HT-29 (cell line): ENCODE results near the gene GFI1. TPM values are rescaled to one million over a fixed set of nuclear protein-coding genes. Genes with fewer than 3 reads are reported as not detected.
"Not testable (repeated sequence)": the region's sequence is repeated elsewhere in the genome, so short reads cannot be mapped to it uniquely, and the experiment has no call there.

ENCODE experiments used
- DNase-seq: peaks from one replicate; pipeline ENCODE4 v3.0.0-alpha.2; 2015; ENCODE audit warnings: low spot score
- total RNA-seq: library from RNA; depleted of rRNA; stranded (reverse); fragments of >200 nt; shearing (Covaris generic); gene quantifications from 2 replicates; pipeline ENCODE4 v1.2.3, GENCODE V29; 2014

GFI1 gene
- total RNA-seq, 1 experiment from 2014 or later: 0.20 TPM

GRCh38 chr1:92465256-92465647 is 21.5 kb downstream of the GFI1 start:
- DNase-seq: no peak

GRCh38 chr1:92464588-92465255 is 22.0 kb downstream of the GFI1 start:
- DNase-seq: no peak

DNA sequence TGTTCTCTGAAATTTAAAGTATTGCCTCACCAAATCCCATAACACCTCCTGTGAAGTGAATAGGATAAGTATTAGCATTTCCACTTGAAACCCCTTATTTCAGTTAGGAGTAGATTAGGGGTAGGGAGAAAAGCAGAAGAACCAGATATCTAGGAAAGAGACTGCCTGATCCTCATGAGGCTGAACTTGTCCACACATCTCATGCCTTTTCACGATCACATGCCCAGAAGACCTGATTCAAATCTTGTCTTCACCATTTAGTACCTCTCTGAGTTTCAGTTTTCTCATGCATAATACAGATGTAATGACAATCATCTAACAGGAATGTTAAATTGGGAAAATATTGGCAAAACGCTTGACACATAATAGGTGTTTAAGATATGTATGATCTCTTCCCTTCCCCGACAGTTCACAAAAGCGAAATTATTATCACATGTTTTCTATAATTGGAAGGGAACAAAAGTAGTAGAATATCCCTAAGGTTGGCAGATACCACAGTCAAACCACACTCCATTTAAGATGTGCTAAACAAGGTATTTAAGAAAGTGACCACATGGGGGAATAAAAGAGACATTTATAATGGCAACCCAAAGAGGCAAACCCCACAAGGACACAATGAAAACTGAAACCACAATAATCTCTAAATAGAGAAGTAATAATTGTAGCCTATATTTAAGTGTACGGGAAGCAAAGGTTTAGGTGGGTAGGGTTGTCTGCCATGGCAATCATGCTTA is 25.2 kb downstream of the GFI1 start:
- no peak for DNase-seq

- DNase-seq: no peak
These were observed 26.8 kb downstream of the GFI1 start for GRCh38 chr1:92459871-92460320.

DNA sequence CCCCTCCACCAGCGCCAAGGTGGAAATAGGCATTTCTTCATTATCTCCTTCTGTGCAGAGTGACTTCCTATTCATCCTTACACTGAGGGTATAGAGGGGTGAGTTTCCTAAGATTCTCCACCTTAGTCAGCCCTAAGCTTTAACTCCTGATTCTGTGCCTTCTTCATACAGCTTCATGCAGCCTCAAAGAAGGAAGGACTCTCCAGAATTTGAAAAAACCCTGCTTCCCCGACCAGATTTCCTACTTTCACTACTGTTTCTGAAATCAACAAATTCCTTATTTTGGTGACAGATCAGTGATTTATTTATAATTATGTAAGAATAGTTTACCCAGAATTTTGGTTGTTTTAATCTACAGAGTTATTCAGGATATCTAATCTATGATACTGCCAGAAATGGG is 28.6 kb downstream of the GFI1 start:
- no peak for DNase-seq

DNA sequence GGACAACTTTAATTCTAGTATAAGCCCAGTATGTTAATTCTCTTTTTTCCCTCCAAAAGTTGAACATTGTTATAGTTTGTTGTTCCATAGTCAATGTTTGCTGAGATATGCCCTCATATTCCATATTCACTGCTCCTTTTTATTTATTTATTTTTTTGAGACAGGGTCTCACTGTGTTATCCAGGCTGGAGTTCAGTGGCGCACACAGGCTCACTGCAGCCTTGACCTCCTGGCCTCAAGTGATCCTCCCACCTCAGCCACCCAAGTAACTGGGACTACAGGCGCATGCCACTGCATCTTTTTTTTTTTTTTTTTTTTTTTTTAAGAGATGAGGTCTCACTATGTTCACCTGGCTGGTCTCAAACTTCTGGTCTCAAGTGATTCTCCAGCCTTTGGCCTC is 38.7 kb downstream of the GFI1 start:
- no peak for DNase-seq

DNA sequence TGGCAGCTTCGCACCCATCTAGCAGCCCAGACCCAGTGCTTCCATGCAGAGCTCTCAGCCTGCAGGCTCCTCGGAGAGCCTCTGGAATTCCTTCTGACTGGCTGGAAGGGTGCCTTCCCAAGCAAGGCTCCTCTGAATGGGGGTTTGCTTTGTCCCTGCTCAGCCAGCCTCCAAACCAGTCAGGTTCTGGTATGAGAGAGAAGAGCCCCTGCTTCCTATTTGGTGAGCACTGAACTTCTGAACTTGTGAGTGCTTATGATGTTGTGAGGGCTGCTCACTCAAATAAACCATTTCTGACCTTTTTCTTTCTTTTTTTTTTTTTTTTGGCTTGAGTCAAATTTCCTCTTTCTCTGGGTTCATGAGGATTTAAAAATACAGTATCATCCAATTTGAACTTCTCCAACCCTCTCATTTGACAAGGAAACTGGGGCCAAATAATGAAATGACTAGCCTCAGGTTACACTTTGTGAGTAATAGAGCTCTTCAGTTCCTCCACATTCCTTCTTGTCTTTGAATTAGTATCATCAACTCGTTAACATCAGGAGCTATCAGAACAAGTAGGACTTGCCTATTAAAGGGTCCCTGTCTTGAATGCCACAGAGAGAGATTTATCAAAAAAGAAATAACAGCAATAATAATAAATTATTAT is 39.6 kb downstream of the GFI1 start:
- DNase-seq: no peak

DNA sequence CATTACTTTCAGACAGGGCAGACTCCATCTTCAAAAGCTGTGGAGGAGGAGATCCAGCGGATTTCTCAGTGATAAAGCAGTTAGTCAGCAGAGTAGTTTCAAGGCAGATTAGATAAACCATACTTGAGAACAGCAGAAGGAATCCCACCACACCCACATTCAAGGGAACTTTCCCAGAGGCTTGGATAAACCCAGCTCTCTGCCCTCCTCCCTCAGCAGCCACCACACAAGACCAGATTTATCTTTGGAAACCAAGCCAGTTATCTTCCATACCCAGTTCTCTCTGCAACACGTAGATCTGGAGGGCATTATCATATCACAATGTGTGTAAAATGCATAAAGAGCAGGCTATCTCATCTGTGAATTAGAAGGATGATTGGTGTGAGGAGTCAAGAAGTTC is 40.2 kb downstream of the GFI1 start:
- no peak for DNase-seq

- no peak for DNase-seq
These were observed 40.9 kb downstream of the GFI1 start for GRCh38 chr1:92445865-92446264.

GRCh38 chr1:92444351-92444750 is 42.4 kb downstream of the GFI1 start:
- no peak for DNase-seq

DNA sequence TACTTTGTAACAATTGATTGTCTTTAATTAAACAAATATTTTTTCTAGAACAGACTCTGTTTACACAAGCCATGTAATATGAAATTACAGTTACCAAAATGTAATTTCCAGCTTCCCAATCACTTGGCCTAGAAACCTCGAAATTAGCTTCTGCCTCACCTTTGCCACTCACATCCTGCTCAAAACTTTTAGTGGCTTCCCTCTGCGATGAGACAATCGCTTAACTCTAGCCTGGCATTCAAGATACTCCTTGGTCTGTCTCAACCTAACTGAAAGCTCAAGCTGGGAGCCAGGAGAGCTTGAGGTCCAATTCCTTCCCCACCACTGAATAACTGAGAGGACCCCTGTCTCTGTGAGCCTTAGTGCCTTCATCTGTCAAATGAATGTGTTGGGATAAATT is 42.8 kb downstream of the GFI1 start:
- no peak for DNase-seq

GRCh38 chr1:92442351-92442750 is 44.4 kb downstream of the GFI1 start:
- DNase-seq: no peak

GRCh38 chr1:92441697-92442342 is 44.9 kb downstream of the GFI1 start:
- DNase-seq: peak; percentile 94

GRCh38 chr1:92441316-92441696 is 45.4 kb downstream of the GFI1 start:
- DNase-seq: no peak

- no peak for DNase-seq
These were observed 47.4 kb downstream of the GFI1 start for GRCh38 chr1:92439291-92439690.

- DNase-seq: not testable (repeated sequence)
These were observed 52.2 kb downstream of the GFI1 start for GRCh38 chr1:92434572-92434971.

- no peak for DNase-seq
These were observed 56.7 kb downstream of the GFI1 start for GRCh38 chr1:92430030-92430429.

DNA sequence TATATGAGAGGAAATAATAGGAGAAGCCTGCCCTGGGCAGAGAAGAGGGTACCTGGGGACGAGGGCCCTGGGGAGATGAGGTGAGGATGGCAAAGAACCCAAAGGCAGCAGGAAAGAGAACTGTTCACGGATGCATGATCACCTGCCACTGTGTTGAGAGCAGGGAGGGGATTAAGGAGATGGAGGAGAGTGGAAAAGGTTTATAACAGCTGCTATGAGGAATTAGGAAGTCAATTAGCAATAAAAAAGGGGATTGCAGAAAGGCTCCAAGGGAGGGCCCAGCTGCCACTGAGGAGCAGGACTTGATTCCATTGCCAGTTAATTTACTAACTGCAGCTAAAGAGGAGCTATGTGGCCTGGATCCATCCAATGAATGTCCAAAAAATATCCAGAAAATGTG is 61.1 kb downstream of the GFI1 start:
- DNase-seq: no peak
